ENCODE data around the gene ZNF536.

GRCh38 chr19:30353394-30353945 is 18.7 kb upstream of the ZNF536 start:
- TF ChIP-seq CTCF (conservative IDR thresholded peaks at IDR 0.05; ENCODE audit: low read depth, low read length) (no peak), EZH2 (IDR thresholded peaks at IDR 0.05; ENCODE audit: borderline replicate concordance, low read depth, low read length, poor library complexity, severe bottlenecking) (no peak)
